MM.1S (cell line): ENCODE data around the gene HLA-G.

Source experiments
- EZH2 ChIP-seq: fragments of 300-600 bp; sonication (generic); optimal IDR thresholded peaks from 2 replicates; pipeline ENCODE3; 2017; ENCODE audit warnings: low read depth, mild to moderate bottlenecking, antibody characterized with exemption, low read length, mixed read lengths
- EZH2phosphoT487 ChIP-seq: fragments of 300-600 bp; sonication (generic); IDR thresholded peaks from 2 replicates; pipeline ENCODE4 v1.6.1; 2018; ENCODE audit warnings: antibody characterized with exemption, low read length
- TF ChIP-seq, protein P1 (sequence below): fragments of 300-600 bp; sonication (generic); IDR thresholded peaks from 2 replicates; pipeline ENCODE4 v1.5.1; 2016; ENCODE audit warnings: antibody characterized with exemption, low read length, mixed read lengths

DNA sequence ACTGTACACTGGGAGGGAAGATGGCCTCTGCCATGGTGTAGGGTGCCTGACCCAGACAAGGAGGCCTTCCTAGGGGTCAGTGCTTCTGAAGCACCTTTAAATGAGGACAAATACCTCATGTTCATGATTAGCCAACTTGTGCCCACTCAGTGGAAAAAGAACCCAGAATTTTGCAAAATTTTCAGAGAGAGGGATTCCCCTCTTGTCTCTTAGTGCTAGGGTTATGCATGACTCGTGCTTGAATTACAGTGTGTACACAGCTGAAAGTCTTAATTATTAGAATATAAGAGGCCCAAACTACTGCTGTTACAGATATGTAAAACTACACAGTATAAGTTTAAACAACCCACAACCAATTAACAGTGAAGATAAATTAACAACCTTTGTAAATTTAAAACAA lies 38.0 kb downstream of the HLA-G start:
- TF ChIP-seq EZH2phosphoT487 (no peak), EZH2 (no peak)
- TF ChIP-seq, protein P1, sequence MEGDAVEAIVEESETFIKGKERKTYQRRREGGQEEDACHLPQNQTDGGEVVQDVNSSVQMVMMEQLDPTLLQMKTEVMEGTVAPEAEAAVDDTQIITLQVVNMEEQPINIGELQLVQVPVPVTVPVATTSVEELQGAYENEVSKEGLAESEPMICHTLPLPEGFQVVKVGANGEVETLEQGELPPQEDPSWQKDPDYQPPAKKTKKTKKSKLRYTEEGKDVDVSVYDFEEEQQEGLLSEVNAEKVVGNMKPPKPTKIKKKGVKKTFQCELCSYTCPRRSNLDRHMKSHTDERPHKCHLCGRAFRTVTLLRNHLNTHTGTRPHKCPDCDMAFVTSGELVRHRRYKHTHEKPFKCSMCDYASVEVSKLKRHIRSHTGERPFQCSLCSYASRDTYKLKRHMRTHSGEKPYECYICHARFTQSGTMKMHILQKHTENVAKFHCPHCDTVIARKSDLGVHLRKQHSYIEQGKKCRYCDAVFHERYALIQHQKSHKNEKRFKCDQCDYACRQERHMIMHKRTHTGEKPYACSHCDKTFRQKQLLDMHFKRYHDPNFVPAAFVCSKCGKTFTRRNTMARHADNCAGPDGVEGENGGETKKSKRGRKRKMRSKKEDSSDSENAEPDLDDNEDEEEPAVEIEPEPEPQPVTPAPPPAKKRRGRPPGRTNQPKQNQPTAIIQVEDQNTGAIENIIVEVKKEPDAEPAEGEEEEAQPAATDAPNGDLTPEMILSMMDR = no peak
